HUDEP-2 (cell line): ENCODE data around the gene BABAM2.
"Not testable (repeated sequence)": the region's sequence is repeated elsewhere in the genome, so short reads cannot be mapped to it uniquely, and the experiment has no call there.

Experiments used
- DNase-seq, 76 experiments: peaks; one replicate each; lab custom pipeline; 2025; ENCODE audit not compliant: unreplicated experiment in 76 of 76; lab: John Stamatoyannopoulos, UW

The BABAM2 gene

DNA sequence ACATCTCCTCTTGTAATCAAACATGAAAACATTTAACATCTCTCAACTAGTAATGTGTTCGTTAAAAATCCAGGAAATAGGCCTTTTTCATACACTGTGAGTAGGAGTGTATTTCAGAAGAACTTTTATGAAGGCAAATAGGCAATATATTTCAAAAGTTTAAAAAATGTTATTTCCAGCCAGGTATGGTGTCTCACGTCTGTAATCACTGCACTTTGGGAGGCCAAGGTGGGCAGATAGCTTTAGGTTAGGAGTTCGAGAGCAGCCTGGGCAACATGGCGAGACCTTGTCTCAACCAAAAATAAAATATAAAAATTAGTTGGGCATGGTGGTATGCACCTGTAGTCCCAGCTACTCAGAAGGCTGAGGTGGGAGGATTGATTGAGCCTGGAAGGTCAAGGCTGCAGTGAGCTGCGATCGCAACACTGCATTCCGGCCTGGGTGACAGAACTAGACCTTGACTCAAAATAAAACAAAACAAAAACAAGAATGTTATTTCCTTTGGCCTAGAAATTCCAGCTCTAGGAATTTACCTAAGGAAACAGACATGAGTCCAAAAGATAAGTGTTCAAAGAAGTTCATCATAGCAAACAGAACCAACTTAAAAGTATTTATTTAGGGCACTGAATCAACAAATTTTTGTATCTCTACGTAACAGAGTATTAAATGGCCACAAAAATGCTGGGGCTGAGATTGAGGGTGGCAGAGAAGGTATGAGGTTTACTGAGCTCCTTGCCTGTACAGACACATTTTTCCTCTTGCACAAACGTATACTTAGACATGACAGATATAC lies 15.2 kb upstream of the BABAM2 start:
- no peak for DNase-seq

DNA sequence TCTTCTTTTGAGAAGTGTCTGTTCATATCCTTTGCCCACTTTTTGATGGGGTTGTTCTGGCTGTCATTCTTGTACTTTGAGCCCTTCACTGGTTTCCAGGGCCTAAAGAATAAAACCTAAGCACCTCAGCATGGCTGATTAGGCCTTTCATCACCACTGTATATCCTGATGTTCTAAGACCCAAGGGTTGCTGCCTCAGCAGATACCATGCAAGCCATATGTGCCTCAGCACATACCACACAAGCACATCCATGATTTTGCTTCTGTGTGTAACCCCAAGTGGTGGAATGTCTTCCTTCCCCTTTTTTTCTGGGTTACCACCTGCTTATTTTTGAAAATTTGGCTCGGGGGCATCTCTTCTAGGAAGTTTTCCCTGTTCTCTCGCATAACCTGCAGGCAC lies 11.7 kb upstream of the BABAM2 start:
- no peak for DNase-seq

DNA sequence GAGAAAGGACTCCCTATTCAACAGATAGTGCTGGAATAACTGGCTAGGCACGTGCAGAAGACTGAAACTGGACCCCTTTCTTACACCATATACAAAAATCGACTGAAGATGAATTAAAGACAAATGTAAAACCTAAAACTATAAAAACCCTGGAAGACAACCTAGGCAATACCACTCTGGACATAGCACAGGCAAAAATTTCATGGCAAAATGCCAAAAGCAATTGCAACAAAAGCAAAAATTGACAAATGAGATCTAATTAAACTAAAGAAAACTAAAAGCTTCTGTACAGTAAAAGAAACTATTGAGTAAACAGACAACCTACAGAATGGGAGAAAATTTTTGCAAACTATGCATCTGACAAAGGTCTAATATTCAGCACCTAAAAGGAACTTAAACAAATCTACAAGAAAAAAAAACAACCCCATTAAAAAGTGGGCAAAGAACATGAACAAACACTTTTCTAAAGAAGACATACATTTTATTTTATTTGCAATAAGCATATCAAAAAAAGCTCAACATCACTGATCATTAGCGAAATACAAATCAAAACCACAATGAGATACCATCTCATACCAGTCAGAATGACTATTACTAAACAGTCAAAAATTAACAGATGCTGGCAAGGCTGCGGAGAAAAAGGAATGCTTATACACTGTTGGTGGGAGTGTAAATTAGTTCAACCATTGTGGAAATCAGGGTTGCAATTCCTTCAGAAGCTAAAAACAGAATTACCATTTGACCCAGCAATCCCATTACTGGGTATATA lies 8.5 kb upstream of the BABAM2 start:
- not testable (repeated sequence) for DNase-seq

DNA sequence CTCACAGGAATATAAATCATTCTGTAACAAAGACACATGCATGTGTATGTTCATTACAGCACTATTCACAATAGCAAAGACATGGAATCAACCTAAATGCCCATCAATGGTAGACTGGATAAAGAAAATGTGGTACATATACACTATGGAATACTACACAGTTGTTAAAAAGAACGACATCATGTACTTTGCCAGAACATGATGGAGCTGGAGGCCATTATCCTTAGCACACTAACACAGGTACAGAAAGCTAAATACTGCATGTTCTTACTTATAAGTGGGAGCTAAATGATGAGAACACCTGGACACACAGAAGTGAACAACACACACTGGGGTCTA lies 8.0 kb upstream of the BABAM2 start:
- DNase-seq = not testable (repeated sequence)

- no peak for DNase-seq
Measured at GRCh38 chr2:27884601-27885000, 5.9 kb upstream of the BABAM2 start.

GRCh38 chr2:27885234-27885633 lies 5.3 kb upstream of the BABAM2 start:
- DNase-seq = no peak

DNA sequence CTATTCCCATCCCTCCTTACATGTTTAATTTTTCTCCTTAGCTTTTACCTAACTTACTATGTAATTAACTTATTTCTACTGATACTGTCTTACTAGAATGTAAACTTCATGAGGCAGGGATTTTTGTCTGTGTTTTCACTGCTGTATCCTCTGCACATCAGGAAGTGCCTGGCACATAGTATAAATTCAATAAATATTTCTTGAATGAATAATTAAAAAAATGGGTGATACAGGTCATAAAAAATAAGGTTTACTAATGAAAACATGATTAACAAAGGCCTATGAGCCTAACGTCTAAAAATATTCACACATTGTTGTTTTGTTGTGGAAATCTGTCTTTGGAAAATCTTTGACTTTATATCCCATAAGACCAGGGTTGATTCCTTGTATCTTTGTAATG lies 4.9 kb upstream of the BABAM2 start:
- no peak for DNase-seq

GRCh38 chr2:27886322-27886721 lies 4.2 kb upstream of the BABAM2 start:
- DNase-seq = no peak

GRCh38 chr2:27887111-27887510 lies 3.4 kb upstream of the BABAM2 start:
- no peak for DNase-seq

- no peak for DNase-seq
Measured at GRCh38 chr2:27887830-27888229, 2.7 kb upstream of the BABAM2 start.

GRCh38 chr2:27888790-27889189 lies 1.7 kb upstream of the BABAM2 start:
- no peak for DNase-seq

DNA sequence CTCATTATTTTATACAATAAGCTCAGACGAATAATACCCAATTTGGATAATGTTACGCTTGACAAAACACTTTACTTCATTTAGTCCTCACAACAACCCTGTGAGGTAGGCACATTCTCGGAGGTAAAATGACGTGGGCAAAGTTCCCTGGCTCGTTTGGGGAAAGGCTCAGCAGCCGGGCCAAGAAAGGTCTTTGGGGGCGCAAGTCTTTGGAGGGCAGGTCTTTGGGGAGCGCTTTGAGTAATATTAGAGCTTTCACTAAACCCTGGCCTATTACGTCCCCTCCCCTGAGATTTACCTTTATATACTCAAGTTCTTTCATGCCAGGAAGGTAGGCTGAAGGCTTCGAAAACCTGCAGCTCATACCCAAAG lies 769 bp upstream of the BABAM2 start:
- DNase-seq = no peak

GRCh38 chr2:27890924-27891672 lies 569 bp downstream of the BABAM2 start:
- DNase-seq = peak in 51 of 76 experiments; percentile 2 to 65 (median 36)

GRCh38 chr2:27891673-27892105 lies 1.2 kb downstream of the BABAM2 start:
- DNase-seq = no peak

DNA sequence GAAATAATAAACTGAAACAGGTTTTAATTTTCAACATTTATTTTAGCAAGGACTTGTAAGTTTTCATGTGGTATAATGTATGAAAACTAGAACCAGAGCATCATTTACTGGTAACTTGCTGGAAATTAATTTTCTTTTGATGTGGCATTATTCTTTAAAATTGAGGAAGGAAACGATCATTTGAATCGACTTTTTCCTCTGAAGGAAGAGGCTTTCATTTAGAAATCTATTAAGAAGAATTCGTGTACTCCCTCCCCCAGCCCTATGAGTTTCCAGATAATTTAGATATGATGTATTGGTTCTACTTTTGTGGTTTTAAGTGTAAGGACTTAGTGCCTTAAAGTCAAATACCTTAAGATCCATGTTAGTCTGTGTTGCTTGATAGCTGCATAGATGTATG lies 2.5 kb downstream of the BABAM2 start:
- no peak for DNase-seq

DNA sequence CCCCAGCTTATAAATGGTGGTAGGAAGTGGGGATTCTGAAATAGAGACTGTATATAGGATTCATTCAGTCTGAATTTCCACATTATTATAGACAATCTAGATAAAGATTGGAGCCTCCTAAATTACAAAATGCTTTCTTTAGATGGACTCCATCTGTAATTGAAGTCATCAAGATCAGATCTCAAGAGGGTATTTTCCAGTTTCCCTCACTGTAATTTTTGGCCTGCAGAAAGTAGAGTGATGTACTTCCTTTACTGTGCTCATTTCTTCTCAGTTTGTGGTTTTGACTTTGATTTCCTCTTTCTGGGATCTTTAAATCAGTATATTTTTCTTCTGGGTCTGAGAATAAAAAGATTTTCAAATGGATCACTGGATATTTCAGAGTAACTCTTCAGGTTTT lies 7.2 kb downstream of the BABAM2 start:
- DNase-seq = no peak

GRCh38 chr2:27901234-27901633 lies 10.7 kb downstream of the BABAM2 start:
- DNase-seq = peak in 50 of 76 experiments; percentile 2 to 74 (median 32)

DNA sequence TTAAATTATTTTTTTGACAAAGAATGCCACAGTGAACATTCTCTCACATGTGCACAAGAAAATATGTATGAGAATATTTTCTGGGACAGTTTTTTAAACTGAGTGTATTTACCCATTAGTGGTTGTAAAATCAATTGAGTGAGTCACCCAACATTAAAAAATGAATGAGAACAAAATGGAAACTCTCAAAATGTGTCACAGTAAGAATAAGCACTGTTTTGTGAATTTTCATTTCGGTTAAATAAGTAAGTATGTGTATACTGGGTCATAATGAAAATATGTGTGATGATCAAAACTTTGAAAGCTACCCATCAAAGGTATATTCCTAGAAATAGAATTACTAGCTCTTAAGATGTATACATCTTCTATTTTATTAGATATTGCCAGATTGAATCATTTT lies 11.6 kb downstream of the BABAM2 start:
- no peak for DNase-seq

GRCh38 chr2:27903018-27903417 lies 12.5 kb downstream of the BABAM2 start:
- no peak for DNase-seq

DNA sequence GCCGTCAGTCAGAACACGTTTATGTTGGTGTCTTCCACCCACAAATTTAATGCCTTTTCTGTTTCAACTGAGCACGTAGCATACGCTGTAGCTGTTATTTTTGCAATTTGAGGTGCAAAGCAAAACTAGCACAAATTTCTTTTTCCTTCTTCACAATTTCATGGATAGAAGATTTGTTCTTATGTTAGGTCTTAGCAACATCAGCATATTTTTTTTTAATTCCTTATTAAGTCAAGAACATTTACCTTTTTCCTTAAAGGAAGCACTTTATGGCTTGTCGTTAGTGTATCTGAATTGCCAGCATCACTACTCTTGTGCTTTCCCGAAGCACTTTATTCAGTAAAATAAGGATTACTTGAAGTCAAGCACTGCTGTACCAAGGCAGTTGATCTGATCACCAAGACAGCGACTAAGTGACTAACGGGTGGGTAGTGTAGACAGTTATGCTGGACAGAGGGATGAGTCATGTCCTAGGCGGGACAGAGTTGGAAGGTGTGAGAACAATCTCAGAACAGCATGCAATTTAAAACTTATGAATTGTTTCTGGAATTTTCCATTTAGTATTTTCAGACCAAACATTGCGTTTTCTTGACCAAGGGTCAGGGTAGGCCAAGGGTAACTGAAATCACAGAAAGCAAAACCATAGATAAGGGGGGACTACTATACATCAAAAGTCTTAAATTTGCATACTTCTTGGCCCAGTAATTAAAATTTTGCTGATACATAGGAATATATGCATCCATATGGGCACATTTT lies 13.3 kb downstream of the BABAM2 start:
- peak in 43 of 76 experiments; percentile 2 to 69 (median 29) for DNase-seq

DNA sequence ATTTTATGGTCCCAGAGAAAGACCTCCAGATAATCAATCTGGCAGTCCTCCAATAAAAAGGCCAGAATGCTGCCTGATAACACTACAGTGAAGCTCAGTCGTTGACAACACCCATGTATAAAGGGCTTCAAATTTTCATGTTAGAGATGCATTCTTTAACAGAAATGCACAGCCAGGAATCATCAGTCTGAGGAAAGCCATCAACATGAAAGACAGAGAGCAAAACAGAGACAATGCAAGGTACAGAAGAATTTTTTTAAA lies 13.8 kb downstream of the BABAM2 start:
- peak in 31 of 76 experiments; percentile 5 to 66 (median 37) for DNase-seq
